Suppressor macrophage (primary cell): ENCODE results near the gene FMN1.
A peak's percentile ranks its signal among the peaks of the same experiment; 100 is the strongest.
"Not testable (repeated sequence)": the region's sequence is repeated elsewhere in the genome, so short reads cannot be mapped to it uniquely, and the experiment has no call there.

Experiments
- DNase-seq, 4 experiments: peaks; one replicate each; pipeline ENCODE4 v3.0.0-alpha.2; 2020 to 2022

FMN1 gene

GRCh38 chr15:32966512-32966911 lies 228.0 kb downstream of the FMN1 start:
- no peak for DNase-seq

DNA sequence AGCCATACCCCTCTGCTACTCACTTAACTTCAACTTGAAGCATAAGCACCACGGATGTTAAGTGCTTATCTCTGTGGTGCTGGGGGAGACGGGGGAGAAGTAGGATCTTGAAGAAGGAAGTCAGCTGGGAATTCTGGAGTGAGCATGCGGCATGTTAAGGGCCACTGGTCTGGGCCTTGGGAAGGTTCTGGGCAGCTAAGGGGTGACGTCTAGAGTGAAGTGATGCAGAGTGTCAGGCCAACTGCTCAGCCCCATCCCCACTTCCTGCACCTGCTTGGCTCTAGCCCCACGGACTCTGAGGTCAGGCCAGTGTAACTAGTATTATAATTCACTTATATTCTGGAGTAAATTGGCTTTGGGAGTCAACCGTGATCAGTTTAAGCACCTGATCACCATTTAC lies 228.6 kb downstream of the FMN1 start:
- DNase-seq = no peak

DNA sequence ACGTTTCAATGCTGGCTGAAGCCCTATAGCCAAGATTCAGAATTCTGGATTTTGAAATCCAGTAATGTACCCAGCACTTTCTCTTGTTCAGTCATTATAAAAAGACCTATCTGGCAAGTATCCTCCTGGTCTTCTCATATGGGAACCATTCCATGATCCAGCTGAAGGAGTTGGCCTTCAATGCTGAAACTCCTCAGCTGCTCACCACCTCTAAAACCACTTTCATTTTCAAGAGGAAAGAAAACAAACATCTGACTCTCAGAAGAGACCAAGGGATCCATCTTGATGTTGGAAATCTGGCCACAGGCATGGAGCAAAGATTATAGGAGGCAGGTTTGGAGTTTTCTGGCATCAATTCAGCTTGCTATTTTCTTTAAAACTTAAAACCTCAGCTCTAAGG lies 235.4 kb downstream of the FMN1 start:
- no peak for DNase-seq

GRCh38 chr15:32957219-32957618 lies 237.3 kb downstream of the FMN1 start:
- DNase-seq = no peak

- no peak for DNase-seq
These were observed 237.8 kb downstream of the FMN1 start for GRCh38 chr15:32956711-32957110.

GRCh38 chr15:32956006-32956405 lies 238.5 kb downstream of the FMN1 start:
- peak; percentile 46 to 59 (median 50) for DNase-seq

GRCh38 chr15:32953533-32953910 lies 241.0 kb downstream of the FMN1 start:
- DNase-seq = no peak

DNA sequence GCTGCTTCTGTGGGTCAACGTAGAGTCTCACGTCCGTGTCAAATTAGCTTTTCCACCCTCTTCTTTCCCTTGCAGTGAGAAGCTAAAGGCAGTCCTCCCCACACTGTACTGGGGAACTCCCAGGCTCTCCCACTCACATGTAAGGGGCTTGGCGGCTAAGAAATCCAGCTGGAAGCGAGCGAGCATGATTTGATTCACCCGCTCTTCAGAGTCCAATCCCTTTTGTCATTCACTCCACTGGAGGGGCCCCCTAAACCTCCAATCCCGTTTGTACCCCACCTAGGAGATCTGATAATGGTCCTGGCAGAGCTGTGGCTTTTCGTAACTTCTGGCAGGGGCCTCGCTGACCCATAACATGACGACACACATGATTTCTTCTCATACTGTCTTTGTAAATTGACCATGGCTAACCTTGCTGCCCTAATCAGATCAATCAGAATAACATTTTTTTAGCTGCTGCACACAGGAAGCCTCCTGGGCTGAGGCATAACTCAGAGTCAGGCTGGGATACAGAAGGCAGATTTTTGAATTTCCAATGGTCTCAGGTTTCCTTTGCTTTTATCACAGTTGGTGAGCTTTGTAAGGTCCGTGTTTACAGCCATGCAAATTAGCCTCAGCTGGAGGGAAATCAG lies 241.5 kb downstream of the FMN1 start:
- no peak for DNase-seq

- no peak for DNase-seq
These were observed 242.6 kb downstream of the FMN1 start for GRCh38 chr15:32951736-32952464.

DNA sequence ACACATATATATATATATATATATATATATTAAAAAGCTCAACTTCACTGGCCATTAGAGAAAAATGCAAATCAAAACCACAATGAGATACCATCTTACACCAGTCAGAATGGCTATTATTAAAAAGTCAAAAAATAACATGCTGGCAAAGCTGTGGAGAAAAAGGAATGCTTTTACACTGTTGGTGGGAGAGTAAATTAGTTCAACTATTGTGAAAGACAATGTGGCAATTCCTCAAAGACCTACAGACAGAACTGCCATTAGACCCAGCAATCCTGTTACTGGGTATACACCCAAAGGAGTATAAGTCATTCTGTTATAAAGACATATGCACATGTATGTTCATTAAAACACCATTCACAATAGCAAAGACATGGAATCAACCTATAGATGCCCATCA lies 244.5 kb downstream of the FMN1 start:
- DNase-seq = not testable (repeated sequence)

DNA sequence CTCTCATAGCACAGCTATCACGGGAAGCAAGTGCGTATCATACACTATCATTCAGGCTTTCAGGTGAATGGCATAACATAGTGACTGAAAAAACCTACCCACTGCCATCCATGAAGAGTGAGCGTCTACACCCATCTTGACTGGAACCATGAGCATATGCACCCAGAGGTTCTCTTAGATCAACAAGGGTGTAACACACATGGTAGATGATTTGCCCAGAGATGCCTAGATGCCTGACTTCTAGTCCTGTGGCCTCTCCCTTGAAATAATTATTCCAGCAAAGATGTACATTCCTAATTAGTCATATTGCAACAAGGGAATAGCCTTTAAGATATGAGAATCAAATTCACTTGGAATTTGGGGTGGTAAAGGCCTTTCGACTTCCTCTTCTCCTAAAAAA lies 248.3 kb downstream of the FMN1 start:
- DNase-seq = no peak

- DNase-seq = no peak
These were observed 250.1 kb downstream of the FMN1 start for GRCh38 chr15:32944431-32944830.

- DNase-seq = no peak
These were observed 250.8 kb downstream of the FMN1 start for GRCh38 chr15:32943711-32944110.

DNA sequence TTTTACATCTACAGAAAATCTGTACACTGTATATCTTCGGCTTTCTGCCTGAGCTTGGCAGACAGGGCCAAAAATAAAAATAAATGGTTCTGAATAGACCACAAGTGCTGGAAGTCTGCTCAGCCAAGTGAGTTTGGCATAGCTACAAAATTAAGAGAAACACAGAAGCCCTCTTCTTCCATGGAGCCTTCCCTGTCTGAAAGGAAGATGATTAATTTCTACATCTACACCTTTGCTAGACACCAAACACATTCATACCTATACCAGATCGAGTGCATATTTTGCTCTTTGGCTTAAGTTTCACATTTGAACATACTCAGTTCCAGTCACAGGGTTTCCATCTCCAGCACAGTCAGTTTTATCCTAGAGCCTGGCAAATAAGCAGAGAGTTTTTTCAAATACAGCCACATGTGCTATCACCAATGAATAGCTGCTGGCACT lies 252.1 kb downstream of the FMN1 start:
- DNase-seq = no peak

DNA sequence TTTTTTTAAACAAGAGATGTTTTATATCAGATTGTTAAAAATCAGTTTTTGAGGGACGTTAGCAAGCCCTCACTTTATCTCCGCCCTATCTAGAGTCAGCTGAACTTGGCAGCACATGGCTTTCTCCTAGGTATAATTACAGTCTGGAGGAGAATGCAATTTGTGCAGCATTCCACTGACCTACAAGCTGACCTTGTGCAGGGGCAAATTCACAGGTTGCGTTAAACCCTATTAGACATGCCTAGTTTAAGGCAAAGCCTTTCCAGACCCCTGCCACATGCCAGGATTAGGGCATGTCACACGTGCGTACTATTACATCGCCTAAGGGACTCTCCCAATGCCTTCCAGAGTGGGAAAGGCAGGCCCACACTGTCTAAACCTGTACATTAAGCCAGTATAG lies 252.7 kb downstream of the FMN1 start:
- no peak for DNase-seq

- DNase-seq = no peak
These were observed 257.5 kb downstream of the FMN1 start for GRCh38 chr15:32936976-32937375.

- DNase-seq = peak in 3 of 4 experiments; percentile 15 to 36 (median 23)
These were observed 258.1 kb downstream of the FMN1 start for GRCh38 chr15:32936283-32936918.

DNA sequence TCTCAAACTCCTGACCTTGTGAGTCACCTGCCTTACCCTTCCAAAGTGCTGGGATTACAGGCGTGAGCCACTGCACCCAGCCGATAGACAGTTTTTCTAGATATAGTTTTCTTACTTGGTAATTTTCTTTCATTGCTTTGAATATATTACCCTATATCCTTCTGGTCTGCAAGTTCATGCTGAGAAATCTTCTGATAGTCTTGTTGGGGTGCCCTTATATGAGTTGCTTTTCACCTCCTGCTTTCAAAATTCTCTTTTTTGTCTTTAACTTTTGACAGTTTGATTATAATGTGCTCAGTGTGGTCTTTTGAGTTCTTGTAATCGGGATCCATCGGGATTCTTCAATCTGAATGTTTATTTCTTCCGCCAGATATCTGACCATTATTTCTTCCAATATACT lies 259.4 kb downstream of the FMN1 start:
- no peak for DNase-seq

DNA sequence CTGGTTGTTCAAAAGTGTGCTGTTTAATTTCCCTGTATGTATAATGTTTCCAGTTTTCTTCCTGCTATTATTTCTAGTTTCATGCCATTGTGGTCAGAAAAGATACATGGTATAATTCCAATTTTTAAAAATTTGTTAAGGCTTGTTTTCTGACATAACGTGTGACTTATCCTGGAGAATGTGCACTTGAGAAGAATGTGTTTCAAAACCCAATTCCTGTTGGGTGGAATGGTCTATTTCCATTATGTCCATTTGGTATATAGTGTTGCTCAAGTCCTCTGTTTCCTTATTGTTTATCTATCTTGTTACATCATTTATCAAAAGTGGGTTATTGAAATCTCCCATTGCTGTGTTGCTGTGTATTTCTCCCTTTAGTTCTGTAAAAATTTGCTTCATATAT lies 261.3 kb downstream of the FMN1 start:
- DNase-seq = no peak

GRCh38 chr15:32928876-32929275 lies 265.6 kb downstream of the FMN1 start:
- no peak for DNase-seq

DNA sequence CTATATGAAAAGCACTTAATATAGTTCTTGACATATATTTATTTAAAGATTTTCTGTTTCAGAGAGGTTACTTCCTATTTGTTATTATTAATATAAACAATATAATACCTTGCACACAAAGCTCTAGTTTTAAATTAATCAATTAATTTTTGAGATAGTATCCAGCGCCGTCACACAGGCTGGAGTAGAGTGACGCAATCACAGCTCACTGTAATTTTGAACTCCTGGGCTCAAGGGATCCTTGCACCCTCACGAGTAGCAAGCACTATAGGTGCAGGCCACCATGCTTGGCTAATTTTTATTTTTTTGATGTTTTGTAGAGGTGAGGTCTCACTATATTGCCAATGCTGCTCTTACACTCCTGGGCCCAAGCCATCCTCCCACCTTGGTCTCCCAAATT lies 267.4 kb downstream of the FMN1 start:
- DNase-seq = no peak

DNA sequence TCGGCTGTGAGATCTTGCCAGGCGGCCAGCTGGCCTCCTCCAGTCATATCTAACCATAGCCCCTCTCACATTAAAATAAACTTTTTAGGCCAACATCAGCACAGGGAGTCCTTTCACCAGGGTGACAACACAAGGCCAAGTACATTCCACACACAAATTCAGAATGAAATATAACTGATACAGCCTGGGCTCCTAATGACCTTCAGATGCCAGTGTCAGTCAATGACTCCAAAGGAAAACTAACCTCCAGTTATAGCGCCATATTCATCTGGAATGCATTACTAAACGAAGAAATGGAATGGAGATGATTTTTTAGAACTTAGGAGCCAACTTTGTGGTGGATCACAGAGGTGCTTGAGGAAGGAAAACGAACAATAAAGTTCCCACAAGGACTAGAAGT lies 271.3 kb downstream of the FMN1 start:
- DNase-seq = no peak

GRCh38 chr15:32922541-32922940 lies 272.0 kb downstream of the FMN1 start:
- DNase-seq = peak in 1 of 4 experiments; percentile 12
